ENCODE measurements around the gene CZIB.
"Not testable (repeated sequence)": the region's sequence is repeated elsewhere in the genome, so short reads cannot be mapped to it uniquely, and the experiment has no call there.

CZIB gene

DNA sequence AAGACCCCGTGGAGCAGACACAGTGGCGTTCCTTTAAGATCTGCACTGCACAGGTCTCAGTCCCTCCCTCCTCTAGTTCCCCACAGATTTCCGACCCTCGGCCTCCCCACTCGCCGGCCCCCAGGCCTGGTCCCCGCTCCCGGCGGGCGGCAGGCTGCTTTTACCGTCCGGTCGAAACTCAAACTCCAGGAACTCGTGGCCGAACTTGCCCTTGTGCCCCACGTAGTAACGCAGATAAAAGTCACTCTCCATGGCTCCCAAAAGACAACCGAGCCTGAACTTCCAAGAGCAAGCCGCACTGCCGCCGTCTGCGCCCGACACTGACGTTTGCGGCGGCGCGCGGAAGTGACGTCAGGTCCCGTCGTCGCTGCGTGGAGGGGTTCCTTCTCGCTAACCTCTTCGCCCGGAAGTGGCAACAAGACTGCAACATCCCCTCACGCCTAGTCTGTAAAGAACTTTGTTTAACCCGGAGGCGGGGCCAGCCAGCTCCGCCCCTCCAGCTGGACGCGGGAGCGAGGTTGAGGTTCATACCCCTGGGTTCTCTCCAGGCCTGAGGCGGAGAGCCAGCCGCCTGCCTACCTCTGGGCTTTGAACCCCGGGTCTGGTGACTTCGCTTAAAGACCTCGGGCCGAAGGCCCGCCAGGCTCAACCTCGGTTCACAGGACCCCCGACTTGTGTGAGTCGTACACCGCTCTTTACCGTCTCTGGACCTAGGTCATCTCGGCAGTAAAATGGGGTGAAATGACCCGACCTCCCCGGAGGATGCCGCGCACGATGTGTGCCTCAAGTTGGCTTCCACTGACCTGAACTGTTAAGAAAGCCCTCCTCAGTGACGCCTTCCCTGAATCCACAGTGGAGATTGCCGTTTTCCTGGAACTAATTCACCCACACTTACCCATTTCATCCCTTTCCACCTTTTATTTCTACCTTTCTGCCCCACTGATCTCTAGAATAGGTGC is 18.0 kb upstream of the CZIB start, which contains the start of gene MAGOH:
TSS of gene MAGOH (minus strand) at position 322 of the 959 bp plus-strand sequence. CDS start at position 252, 70 bp downstream.
- FAIRE-seq = peak; percentile 83

DNA sequence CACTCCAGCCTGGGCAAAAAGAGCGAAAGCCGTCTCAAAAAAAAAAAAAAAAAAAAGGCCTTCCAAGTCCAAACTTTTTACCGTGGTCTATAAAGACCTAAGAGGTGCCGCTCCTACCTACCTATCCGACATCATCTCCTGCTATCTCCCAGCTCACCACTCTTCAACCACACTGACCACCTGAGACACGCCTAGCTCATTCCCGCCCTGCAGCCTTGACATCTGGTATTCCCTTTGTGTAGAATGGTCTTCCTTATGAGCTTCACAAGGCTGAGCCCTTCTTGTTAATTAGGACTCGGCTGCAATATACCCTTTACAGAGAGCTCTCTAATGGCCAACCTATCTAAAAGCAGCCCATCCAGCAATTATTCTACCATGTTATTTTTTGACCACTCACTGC is 17.2 kb upstream of the CZIB start:
- no peak for FAIRE-seq

DNA sequence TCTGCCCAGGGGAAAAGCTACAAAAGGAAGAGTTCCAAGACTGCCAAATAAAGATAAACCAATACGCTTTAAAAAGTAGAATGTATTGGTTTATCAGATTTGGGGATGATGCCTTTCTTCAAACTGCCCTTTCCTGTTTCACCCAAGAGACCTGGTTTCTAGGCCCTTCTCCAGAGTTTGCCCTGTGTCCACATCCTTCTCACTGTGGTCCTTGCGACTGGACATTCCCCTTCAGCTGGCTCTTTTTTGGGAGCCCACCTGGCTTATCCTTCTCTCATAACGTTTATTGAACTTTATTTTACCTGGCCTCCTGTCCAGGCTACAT is 490 bp upstream of the CZIB start:
- no peak for FAIRE-seq

DNA sequence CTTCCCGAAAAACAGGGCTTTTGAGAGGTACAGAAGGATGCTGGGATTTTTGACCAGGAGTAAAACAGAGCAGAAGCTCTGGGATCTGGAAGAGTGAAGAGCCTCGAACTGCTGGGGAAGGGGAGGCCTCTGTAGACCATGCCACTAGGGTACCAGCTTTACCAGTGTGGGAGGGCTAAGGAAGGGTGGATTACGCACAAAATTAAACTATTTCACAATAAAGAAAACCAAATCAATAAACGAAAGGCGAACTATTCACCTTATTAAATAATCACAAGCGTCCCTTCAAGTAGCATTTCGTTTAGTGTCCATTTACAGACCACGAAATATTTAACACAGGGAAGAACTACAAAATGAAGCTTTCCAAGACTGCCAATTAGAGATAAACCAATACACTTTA is 723 bp downstream of the CZIB start:
- no peak for FAIRE-seq

DNA sequence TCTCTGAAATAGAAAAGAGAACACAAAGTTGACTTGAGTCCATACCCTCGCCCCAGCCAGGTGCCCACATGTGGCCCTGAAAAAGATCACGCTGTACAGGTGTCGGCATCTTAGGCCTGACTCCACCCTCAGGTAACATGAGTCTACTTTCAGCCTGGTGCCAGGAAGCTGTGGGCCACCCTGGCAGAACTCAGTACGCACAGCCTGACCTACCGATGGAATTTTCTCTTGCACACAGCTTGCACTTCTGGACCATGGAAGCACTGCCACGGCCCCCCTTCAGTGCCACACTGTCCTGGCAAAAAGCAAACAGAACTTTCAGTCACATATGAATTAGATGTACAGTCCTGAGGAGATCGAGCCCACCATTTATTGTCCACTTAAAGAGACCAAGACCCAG is 2.2 kb downstream of the CZIB start:
- FAIRE-seq = no peak

DNA sequence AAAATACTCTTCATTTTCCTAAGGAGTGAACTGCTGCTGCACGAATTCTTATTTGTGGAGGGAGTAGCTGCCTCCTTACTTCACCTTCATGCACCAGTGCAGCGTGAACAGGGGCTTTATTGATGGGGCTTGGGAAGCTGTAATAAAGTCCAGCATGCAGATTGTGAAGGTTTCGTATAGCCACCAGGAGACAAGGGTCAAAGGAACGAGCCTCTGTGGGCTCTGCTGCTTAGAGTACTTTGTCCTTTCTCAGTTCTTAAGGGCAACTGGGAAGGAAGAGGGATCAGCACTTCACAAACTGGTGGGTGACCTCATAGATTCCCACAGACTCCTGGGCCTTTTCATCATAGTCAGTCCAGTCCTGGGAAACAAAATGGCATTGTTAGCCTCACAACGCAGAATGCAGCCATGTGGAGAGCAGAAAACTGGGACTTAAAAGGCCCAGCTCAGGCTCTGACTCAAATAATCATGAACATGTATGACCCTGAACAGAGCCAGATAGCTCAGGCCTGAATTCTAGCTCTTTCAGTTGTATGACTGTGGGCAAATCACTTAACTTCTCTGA is 6.0 kb downstream of the CZIB start:
- no peak for FAIRE-seq

DNA sequence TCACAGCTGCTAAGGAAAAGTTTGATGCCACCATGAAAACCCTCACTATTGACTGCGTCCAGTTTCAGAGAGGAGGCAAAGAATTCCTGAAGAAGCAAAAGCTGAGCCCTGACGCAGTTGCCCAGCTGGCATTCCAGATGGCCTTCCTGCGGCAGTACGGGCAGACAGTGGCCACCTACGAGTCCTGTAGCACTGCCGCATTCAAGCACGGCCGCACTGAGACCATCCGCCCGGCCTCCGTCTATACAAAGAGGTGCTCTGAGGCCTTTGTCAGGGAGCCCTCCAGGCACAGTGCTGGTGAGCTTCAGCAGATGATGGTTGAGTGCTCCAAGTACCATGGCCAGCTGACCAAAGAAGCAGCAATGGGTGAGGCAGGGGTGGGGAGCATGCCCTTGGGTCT is 9.5 kb downstream of the CZIB start:
- FAIRE-seq = no peak

DNA sequence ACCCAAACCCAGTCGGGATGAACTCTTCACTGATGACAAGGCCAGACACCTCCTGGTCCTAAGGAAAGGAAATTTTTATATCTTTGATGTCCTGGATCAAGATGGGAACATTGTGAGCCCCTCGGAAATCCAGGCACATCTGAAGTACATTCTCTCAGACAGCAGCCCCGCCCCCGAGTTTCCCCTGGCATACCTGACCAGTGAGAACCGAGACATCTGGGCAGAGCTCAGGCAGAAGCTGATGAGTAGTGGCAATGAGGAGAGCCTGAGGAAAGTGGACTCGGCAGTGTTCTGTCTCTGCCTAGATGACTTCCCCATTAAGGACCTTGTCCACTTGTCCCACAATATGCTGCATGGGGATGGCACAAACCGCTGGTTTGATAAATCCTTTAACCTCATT is 10.1 kb downstream of the CZIB start:
- FAIRE-seq = no peak

DNA sequence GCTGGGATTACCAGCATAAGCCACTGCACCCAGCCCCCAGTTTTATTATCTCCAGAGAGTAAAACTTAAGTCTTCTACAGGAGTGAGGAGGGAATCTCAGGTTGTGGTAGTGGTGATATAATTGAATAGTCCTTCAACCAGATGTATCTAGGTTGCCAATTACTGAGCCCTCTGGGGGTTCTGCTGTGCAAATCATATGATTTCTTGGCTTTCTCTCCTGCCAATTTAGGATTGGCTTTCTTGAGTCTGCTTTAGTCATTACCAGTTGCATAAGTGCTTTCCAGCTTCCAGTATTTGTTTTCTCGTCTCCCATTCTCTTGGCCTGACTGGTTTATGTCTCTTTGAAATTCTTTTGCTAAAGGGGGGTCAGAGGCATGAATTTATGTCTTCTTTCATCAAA is 12.7 kb downstream of the CZIB start:
- no peak for FAIRE-seq

DNA sequence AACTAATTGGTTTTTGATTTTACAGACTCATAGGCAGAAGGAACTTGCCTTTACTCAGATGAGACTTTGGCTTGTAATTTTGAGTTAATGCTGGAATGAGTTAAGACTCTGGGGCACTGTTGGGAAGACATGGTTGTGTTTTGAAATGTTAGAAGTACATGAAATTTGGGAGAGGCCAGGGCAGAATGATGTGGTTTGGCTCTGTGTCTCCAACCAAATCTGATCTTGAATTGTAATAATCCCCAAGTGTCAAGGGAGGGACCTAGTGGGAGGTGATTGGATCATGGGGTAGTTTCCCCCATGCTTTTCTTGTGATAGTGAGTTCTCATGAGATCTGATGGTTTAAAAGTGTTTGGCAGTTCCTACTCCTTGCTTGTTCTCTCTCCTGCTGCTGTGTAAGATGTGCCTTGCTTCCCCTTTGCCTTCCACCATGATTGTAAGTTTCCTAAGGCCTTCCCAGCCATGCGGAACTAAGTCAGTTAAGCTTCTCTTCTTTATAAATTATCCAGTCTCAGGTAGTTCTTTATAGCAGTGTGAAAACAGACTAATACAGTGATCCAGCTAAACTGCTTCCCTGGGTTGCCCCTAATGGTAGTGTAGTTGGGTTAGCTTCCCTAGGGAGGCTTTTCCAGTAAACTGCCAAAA is 13.6 kb downstream of the CZIB start:
- no peak for FAIRE-seq

DNA sequence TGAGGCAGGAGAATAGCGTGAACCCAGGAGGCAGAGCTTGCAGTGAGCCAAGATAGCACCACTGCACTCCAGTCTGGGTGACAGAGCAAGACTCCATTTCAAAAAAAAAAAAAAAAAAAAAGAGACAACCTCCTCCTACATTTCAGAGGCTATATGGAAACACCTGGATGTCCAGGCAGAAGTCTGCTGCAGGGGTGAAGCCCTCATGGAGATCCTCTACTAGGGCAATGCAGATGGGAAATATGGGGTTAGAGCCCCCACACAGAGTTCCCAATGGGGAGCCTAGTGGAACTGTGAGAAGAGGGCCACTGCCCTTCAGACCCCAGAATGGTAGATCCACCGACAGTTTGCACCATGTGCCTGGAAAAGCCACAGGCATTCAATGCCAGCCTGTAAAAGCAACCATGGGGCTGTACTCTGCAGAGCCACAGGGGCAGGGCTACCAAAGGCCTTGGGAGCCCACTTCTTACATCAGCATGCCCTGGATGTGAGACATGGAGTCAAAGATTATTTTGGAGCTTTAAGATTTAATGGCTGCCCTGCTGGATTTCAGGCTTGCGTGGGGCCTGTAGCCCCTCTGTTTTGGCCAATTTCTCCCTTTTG is 14.2 kb downstream of the CZIB start:
- FAIRE-seq = not testable (repeated sequence)

DNA sequence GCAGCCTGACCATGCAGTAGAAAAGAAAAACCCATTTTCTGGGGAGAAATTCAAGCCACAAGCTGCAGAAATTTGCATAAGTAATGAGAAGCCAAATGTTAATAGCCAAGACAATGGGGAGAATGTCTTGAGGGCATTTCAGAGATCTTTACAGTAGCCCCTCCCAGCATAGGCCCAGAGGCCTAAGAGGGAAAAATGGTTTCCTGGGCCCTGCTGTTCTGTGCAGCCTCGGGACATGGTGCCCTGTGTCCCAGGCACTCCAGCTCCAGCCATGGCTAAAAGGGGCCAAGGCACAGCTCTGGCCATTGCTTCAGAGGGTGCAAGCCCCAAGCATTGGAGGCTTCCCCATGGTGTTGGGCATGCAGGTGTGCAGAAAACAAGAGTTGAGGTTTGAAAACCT is 14.9 kb downstream of the CZIB start:
- FAIRE-seq = not testable (repeated sequence)

DNA sequence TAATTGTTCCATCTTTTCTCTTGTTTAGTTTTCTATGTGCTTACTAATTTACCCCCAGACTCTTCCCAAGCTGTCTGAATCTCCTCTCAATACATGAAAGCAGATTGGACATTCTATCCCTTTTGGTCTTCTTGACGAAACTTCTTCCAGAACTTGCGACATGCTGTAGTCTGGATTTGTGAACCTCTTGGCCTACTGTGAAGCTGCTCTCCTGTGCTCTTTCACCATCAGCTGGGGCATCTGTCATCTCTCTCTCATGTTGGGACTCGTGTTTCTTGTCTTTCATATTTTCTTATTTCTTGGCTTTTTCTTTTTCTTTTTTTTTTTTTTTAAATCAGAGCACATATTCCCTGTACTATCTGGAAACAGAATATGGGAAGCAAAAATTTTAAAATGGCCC is 17.0 kb downstream of the CZIB start:
- FAIRE-seq = no peak

DNA sequence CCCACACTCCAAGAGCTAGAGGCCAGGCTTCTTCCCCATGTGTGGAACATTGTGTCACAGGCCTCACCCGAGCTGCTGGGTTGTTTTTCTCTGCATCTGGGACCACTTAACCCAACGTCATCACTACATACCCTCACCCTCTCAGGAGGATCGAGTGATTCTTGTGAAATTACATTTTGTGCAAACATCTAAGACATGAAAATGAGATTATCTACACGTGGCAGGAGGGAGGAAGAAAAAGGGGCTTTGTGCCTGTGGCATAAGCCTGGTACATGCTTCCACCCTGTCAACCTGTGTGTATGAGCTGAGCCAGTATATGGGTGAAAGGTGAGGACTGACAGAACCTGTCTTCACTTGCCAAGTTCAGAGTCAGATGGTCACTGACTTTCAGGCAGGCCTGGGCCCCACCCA is 22.2 kb downstream of the CZIB start:
- FAIRE-seq = no peak

DNA sequence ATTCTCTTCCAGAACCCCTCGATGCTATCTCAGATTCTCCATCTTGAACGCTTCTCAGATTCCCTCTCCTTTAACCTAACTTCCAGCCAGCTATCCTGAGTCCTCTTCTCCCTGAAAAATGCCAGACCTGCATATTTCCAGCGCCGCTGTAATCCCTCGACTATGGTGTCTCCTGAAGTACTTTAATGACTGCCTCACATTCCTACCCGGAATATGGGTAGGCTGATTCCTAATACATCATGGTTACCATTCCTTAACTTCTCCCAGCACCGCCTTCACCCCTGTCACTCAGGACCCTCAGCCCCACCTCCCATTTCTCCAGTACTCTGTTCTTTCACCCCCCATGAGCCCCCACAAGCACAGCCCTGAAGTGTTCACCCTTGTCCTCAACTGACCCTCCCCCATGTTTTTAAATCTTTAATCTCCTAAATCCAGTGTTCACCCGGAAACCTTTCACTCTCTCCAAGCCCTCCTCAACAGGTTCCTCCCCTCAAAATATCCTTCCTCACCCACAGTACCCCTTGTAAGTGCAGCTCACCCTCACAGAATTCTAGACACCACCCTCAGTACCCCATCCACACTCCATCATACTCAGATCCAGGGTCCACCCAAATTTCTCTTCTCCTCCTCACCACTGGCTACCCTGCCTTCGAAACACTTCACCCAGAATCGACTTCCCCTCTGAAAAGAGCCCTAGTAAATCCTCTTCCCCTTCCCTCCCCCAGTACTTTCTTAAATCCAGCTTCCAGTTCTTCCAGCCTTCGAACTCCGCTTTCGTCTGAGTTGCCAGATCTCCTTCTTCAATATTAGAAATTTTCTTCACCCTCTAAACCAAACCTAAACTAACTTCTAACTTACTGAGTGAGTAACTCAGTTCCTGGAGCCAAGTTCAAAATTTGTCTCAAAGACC is 22.9 kb downstream of the CZIB start:
- FAIRE-seq = no peak

DNA sequence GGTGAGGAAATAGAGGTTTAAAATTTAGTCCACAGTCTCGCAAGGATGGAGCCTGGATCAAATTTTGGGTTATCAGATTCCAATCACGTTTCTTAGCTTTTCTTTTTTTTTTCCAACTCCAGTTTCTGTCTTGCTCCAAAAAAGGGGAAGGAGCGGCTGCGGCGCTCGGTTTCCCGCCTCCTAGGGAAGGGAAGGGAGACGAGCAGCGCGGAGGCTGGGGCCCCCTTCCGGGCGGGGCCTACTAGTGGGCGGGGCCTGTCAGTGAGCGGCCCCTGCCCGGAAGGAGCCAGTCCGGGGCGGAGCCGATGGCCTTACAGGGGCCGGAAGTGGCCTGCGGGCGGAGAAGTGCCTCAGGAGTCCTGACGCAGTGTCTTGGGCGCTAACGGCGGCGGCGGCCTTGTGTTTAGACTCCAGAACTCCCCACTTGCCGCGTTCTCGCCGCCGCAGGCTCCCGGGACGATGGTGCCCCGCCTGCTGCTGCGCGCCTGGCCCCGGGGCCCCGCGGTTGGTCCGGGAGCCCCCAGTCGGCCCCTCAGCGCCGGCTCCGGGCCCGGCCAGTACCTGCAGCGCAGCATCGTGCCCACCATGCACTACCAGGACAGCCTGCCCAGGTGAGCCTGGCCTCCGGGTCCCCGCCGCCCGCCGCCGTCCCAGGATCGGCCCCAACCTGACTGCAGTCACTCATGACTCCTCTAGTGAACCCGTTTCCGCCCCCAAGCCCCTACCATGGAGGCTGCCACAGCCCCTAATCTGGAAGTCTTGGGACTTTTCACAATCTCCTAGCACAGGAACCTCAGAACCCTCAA is 23.7 kb downstream of the CZIB start, which contains the start of gene CPT2:
TSS of gene CPT2 (plus strand) at position 340 of the 806 bp plus-strand sequence. CDS start at position 460, 120 bp downstream.
- FAIRE-seq = peak; percentile 26

DNA sequence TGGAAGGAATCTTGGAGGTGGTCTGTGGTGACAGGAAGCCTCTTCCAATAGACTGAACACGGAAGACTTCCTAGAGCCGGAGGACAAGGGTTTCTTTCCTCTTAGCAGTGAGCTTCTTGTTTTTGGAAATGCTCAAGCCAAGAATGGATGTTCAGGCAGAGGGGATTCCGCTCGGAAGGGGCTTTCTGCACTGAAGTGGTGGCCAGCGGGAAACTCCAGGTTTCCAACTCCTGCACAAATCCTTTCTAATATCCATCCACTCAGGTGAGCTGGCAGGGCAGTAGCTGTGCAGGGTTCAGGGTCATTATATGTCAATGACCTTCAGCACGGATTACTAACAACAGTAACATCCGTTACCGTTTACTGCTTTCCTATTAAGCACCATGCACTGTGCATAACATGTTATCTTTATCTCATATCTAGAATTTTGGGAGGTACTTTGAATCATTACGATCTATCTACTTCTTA is 24.4 kb downstream of the CZIB start:
- FAIRE-seq = no peak

DNA sequence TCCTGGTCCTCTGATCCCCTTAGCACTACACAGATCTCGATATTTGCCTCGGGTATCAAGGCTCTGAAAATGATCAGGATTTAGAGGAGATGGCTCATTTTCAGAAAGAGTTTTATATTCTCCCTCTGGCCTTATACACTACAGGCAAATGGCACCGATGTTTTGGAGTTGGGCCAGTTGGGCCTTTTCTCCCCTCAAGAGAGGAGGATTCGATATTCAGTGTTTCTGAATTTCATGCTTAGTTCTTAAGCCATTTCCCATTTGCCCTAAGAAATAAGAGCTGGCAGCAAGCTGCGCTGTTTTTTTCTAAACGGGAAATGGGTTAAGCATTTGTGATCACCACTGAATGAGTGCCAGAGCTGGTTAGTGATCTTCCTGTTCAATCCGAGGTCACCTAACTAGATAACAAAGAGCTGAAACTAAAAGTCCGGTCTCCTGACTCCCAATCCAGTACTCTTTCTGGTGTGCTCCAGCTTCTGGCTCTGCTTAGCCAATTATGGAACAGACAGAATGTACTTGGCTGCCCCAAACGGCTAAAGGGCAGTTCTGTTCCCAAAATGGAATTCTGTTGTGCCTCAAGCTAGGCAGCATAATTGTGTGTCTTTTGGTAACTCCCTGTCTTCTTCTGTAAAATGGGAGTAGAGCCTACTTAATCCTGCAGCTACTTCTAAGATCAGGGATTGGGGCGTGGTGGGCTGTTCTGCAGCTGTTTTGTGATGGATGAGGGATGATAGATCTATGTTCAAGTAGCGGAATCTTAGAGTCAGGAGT is 25.0 kb downstream of the CZIB start:
- no peak for FAIRE-seq

DNA sequence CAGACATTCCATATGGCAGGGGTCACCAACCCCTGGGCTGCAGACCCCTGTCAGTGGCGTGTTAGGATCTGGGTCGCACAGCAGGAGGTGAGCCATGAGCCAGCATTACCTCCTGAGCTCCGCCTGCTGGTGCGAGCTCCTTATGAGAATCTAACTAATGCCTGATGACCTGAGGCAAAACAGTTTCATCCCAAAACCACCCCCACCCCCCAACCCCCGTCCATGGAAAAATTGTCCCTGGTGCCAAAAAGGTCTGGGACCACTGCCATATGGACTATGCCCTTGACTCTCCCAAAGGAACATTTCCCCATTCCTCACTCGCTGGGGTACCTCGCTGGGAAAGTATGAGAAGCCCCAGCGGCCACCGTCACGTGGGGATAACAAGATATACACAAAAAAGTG is 30.2 kb downstream of the CZIB start:
- no peak for FAIRE-seq

DNA sequence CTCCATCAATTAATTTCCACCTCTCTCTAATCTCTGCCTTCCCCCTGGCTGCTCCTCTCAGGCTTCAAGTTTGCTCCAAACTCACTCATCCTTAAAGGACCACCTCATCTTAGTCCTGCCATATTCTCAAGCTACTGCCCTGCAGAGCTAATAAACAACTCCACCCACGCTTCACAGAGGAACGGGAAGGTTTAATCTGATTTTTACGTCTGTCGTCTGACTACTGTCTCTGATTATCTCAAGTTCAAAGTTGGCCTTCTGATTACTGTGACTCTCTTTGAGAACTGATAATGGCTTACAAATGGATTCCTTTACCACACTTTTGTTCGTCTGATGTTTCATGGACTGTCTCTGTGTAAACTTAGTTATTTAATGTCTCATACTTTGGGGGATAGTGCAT is 31.4 kb downstream of the CZIB start:
- no peak for FAIRE-seq

DNA sequence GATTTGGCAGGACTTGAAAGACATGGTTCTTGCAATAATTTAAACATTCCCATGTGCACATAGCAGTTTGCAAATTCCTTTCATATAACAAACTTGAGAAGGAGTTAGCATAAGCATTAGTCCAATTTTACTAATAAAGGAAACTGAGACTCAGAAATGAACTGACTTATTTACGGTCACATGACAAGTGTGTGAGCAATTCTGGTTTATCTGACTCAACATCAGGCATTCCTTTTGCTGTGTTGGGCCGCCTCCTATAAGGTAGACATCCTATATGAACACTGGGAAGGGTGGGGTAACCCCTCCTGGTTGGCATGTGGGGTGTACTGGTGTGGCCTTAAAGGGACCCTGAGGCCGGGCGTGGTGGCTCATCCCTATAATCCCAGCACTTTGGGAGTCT is 32.3 kb downstream of the CZIB start:
- FAIRE-seq = no peak
